Osteoblast (primary cell): Measurements from ENCODE around the gene HLA-DOB. TPM values are rescaled to one million over a fixed set of nuclear protein-coding genes. Genes with fewer than 3 reads are reported as not detected.

Experiments used
- DNase-seq: peaks from one replicate; pipeline ENCODE4 v3.0.0; 2011; ENCODE audit warnings: low spot score, mixed read lengths; ENCODE audit not compliant: insufficient read length; ENCODE audit errors: missing footprints
- H2AFZ ChIP-seq: 2 replicates; pipeline ENCODE4 v1.6.0; 2011; ENCODE audit warnings: mild to moderate bottlenecking, low read length
- H3K27ac ChIP-seq: 2 replicates; pipeline ENCODE4 v1.5.1; 2011; ENCODE audit warnings: mild to moderate bottlenecking, low read depth, low read length, moderate library complexity
- H3K27me3 ChIP-seq: 2 replicates; pipeline ENCODE4 v1.6.0; 2012; ENCODE audit warnings: mild to moderate bottlenecking, control low read depth, inconsistent platforms, low read length, moderate library complexity; ENCODE audit not compliant: insufficient read depth
- H3K36me3 ChIP-seq: 2 replicates; pipeline ENCODE4 v1.5.1; 2011; ENCODE audit warnings: mild to moderate bottlenecking, low read length, control low read depth, moderate library complexity; ENCODE audit not compliant: insufficient read depth
- H3K4me1 ChIP-seq: 2 replicates; pipeline ENCODE4 v1.5.1; 2011; ENCODE audit warnings: mild to moderate bottlenecking, low read length, control low read depth, moderate library complexity; ENCODE audit not compliant: insufficient read depth
- H3K4me2 ChIP-seq: 2 replicates; pipeline ENCODE4 v1.6.0; 2011; ENCODE audit warnings: mild to moderate bottlenecking, low read length; ENCODE audit not compliant: insufficient read depth
- H3K4me3 ChIP-seq: fragments of 200-600 bp; sonication (generic); 3 replicates; pipeline ENCODE4 v1.5.1; 2012; ENCODE audit warnings: mild to moderate bottlenecking, low read length, inconsistent platforms; ENCODE audit not compliant: insufficient read depth
- H3K79me2 ChIP-seq: 2 replicates; pipeline ENCODE4 v1.6.0; 2012; ENCODE audit warnings: mild to moderate bottlenecking, low read length, control low read depth, inconsistent platforms; ENCODE audit not compliant: insufficient read depth
- H3K9me3 ChIP-seq: 2 replicates; pipeline ENCODE4 v1.5.1; 2011; ENCODE audit warnings: low read depth, low read length, control low read depth
- H4K20me1 ChIP-seq: 2 replicates; pipeline ENCODE4 v1.6.0; 2012; ENCODE audit warnings: mild to moderate bottlenecking, low read length, control low read depth; ENCODE audit not compliant: insufficient read depth
- total RNA-seq: library from RNA; depleted of rRNA; stranded (reverse); fragments of >200 nt; gene quantifications from 2 replicates; pipeline ENCODE4 v1.2.3, GENCODE V29; 2012
- TF ChIP-seq, protein P1 (sequence below): IDR thresholded peaks from 2 replicates; pipeline ENCODE4 v1.5.1; 2011; ENCODE audit warnings: mild to moderate bottlenecking, low read depth, low read length, moderate library complexity; ENCODE audit errors: extremely low read depth

HLA-DOB gene
- total RNA-seq, 1 donor: 0.36 TPM

DNA sequence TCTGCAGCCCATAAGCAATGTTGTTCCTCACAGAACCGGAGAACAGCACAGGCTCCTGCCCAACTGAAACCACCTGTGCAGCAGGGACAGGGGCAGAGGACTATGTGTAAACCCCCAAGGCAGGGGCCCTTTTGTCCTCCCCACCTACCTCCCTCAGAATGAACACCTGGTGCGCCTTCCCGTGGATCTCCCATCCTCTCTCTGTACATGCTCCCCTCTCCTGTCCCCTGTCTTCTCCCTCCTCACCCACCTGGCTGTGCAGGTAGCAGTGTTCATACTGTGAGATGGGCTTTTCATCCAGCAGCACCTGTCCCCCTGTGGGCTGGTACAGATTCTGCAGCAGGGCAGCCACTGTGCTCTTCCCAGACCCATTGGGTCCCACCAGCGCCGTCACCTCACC lies 13.2 kb upstream of the HLA-DOB start:
- Histone ChIP-seq H4K20me1 (no peaks in the 10 kb centered on the region), H3K4me2 (no peak overlapping the region), H3K4me3 (no peak overlapping the region), H3K36me3 (peaks cover 27% of the 10 kb centered on the region), H3K9me3 (no peaks in the 10 kb centered on the region), H3K27me3 (no peaks in the 10 kb centered on the region), H2AFZ (no peak overlapping the region), H3K27ac (no peak overlapping the region), H3K4me1 (peaks cover 5% of the 10 kb centered on the region), H3K79me2 (no peaks in the 10 kb centered on the region)
- peak; percentile 55 for DNase-seq
- TF ChIP-seq, protein P1, sequence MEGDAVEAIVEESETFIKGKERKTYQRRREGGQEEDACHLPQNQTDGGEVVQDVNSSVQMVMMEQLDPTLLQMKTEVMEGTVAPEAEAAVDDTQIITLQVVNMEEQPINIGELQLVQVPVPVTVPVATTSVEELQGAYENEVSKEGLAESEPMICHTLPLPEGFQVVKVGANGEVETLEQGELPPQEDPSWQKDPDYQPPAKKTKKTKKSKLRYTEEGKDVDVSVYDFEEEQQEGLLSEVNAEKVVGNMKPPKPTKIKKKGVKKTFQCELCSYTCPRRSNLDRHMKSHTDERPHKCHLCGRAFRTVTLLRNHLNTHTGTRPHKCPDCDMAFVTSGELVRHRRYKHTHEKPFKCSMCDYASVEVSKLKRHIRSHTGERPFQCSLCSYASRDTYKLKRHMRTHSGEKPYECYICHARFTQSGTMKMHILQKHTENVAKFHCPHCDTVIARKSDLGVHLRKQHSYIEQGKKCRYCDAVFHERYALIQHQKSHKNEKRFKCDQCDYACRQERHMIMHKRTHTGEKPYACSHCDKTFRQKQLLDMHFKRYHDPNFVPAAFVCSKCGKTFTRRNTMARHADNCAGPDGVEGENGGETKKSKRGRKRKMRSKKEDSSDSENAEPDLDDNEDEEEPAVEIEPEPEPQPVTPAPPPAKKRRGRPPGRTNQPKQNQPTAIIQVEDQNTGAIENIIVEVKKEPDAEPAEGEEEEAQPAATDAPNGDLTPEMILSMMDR: no peak

DNA sequence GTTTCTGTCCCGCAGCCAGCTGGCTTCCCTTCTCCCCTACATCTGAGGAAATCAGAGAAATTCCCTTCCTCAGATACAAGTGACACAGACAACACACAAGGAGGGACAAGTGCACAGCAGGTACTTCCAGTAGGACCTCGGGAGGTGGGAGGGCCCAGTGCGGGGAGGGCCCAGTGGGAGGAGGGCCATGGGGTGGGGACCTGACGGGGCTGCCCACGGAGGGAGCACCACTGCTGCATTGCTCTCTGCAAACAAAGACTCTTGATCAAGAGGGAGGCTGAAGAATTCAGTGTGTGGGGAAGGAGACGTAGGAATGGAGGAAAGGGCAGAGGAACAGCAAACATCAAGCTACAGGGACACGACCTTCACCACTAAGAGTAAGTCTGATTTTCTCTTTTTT lies 12.7 kb upstream of the HLA-DOB start:
- Histone ChIP-seq H3K4me2 (no peak overlapping the region), H3K9me3 (no peaks in the 10 kb centered on the region), H3K4me1 (peaks cover 5% of the 10 kb centered on the region), H3K4me3 (no peak overlapping the region), H3K36me3 (peaks cover 21% of the 10 kb centered on the region), H3K79me2 (no peaks in the 10 kb centered on the region), H2AFZ (no peak overlapping the region), H4K20me1 (no peaks in the 10 kb centered on the region), H3K27ac (no peak overlapping the region), H3K27me3 (no peaks in the 10 kb centered on the region)
- TF ChIP-seq, protein P1: no peak
- DNase-seq: no peak

DNA sequence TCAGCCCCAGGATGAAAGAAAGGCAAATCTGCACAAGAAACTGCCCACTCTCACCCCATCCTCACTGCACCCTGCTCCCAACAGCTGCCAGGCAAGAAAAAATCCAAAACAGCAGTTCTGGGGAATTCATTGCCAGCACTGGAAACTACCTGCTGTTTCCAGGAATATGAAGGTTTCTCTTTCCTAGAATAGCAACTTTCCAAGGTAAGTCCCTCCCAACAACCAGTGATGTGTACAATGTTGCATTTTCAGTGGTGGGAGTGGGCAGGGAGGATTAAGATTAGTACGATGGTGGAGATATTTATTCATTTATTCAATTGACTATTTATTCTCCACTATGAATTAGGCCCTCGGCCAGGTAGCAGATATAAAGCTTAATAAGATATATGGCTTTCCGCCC lies 10.2 kb upstream of the HLA-DOB start:
- Histone ChIP-seq H2AFZ (no peak overlapping the region), H3K9me3 (no peaks in the 10 kb centered on the region), H3K27ac (no peak overlapping the region), H4K20me1 (no peaks in the 10 kb centered on the region), H3K27me3 (no peaks in the 10 kb centered on the region), H3K4me2 (no peak overlapping the region), H3K36me3 (peaks cover 15% of the 10 kb centered on the region), H3K4me1 (peaks cover 5% of the 10 kb centered on the region), H3K79me2 (no peaks in the 10 kb centered on the region), H3K4me3 (no peak overlapping the region)
- TF ChIP-seq, protein P1: no peak
- DNase-seq: no peak

DNA sequence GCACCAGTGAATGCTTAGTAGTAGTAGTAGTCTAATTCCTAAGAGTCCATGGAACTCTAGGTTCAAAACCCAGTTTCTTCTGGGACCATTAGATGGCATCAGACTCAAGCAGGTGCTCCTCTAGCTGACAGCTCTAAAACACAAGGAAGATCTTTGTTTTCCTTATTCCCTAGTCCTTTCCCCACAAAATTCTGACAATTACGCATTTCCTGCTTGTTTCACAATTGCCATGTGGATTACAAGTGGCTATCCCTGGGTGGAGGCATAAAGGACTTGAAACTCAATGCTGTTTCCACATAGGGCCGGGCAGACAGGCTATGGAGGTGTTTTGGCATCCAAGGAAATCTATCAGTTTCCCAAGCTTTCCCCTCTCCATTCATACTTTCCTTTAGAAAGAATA lies 9.2 kb upstream of the HLA-DOB start:
- no peaks in the 10 kb centered on the region for H3K9me3 ChIP-seq
- H3K27ac ChIP-seq: no peak overlapping the region
- peak overlapping the region; percentile 37 for H3K4me2 ChIP-seq
- H3K4me3 ChIP-seq: no peak overlapping the region
- H4K20me1 ChIP-seq: no peaks in the 10 kb centered on the region
- peaks cover 11% of the 10 kb centered on the region for H3K36me3 ChIP-seq
- no peaks in the 10 kb centered on the region for H3K79me2 ChIP-seq
- peaks cover 5% of the 10 kb centered on the region for H3K4me1 ChIP-seq
- H3K27me3 ChIP-seq: no peaks in the 10 kb centered on the region
- no peak for DNase-seq
- TF ChIP-seq, protein P1: peak; percentile 51
- peak overlapping the region; percentile 8 for H2AFZ ChIP-seq
